GM12865 (cell line): ENCODE data around the gene KLHL25.

ENCODE experiments used
- DNase-seq: peaks from one replicate; pipeline ENCODE4 v3.0.0; 2010; ENCODE audit warnings: low read depth
- H3K4me3 ChIP-seq: 2 replicates; pipeline ENCODE4 v1.5.1; 2011; ENCODE audit warnings: mild to moderate bottlenecking, low read depth, low read length, control low read depth
- TF ChIP-seq, protein P1 (sequence below): IDR thresholded peaks from 2 replicates; pipeline ENCODE4 v1.5.1; 2011; ENCODE audit warnings: low read length, control low read depth, low read depth, inconsistent platforms; ENCODE audit not compliant: insufficient read depth; ENCODE audit errors: missing control alignments

Gene KLHL25

GRCh38 chr15:85764649-85765277 lies 30.0 kb downstream of the KLHL25 start:
- no peak for DNase-seq
- TF ChIP-seq, protein P1, sequence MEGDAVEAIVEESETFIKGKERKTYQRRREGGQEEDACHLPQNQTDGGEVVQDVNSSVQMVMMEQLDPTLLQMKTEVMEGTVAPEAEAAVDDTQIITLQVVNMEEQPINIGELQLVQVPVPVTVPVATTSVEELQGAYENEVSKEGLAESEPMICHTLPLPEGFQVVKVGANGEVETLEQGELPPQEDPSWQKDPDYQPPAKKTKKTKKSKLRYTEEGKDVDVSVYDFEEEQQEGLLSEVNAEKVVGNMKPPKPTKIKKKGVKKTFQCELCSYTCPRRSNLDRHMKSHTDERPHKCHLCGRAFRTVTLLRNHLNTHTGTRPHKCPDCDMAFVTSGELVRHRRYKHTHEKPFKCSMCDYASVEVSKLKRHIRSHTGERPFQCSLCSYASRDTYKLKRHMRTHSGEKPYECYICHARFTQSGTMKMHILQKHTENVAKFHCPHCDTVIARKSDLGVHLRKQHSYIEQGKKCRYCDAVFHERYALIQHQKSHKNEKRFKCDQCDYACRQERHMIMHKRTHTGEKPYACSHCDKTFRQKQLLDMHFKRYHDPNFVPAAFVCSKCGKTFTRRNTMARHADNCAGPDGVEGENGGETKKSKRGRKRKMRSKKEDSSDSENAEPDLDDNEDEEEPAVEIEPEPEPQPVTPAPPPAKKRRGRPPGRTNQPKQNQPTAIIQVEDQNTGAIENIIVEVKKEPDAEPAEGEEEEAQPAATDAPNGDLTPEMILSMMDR: no peak
- no peak overlapping the region for H3K4me3 ChIP-seq

GRCh38 chr15:85763673-85764633 lies 30.8 kb downstream of the KLHL25 start:
- no peak overlapping the region for H3K4me3 ChIP-seq
- no peak for DNase-seq

DNA sequence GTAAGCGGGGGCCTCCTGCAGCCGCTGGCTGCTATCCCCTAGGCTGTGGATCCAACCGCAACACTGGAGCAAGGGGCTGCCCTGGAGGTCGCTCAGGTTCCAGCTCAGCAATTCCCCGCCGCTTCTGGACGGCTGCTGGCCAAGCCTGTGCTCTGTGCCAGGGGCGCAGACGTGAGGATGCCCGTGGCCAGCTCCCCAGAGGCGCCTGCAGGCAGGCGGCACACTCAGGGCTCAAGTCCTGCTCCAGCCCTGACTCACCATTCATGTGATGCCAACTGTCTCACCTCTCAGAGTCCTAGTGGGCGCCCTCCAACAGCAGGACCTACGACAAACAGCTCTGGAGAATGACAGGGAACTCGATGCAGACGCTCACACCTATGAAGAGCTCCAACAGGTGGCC lies 31.6 kb downstream of the KLHL25 start:
- no peak for DNase-seq
- TF ChIP-seq, protein P1: no peak

More at GRCh38 chr15:85763673-85764633, 30.8 kb downstream of the KLHL25 start:
- TF ChIP-seq, protein P1: no peak

DNA sequence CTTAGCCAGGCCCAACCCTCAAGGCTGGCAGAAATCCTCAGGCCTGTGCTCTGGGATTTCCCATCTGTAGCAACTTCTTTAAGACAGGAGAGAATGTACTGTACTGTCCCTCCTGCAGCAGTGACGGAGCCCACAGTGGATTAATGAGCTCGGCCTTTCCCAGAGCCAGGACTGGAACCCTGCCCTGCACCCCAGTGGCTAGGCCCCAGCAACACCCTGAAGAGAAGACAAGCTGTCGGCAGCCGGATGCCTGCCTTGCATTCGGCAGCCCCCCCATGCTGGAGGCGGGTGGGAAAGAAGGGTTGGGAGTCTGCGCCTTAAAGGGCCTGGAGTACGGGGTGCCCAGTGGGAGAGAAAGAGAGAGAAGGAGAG lies 32.0 kb downstream of the KLHL25 start:
- TF ChIP-seq, protein P1: no peak
- DNase-seq: no peak

More for the DNA sequence above, 31.6 kb downstream of the KLHL25 start:
- no peak overlapping the region for H3K4me3 ChIP-seq

DNA sequence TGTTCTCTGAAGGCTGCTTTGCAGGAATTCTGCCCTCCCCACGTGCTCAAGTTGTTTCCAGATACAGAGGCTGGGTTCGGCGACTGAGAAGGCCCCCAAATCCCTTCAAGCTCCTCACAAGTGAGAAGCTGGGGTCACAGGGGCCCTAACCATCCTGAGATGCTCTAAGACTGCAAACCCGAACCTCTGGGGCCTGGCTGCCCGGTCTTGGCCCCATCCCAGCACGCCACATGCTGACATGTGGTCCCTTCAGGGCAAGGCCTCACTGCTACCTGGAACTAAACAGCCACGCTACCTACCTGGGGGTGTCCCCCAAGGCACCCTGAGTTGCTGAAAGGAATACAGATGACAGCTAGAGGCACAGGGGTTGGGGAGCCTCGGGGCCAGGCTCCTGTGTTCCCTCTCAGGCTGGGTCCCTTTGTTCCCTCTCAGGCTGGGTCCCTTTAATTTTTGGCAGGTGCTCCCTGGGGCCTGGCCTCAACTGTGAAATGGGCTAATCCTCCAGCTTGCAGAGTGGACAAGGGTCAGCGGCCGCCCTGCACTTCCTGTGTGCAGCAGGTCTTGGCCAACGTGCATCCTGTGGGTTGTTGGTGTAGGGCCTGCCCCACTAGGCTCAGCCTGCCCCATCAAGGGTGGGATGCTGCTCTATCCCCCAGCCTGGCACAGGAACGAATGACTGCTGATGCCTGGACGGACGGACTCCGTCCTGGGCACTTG lies 32.5 kb downstream of the KLHL25 start:
- TF ChIP-seq, protein P1: no peak
- H3K4me3 ChIP-seq: no peak overlapping the region

More for the DNA sequence above, 32.0 kb downstream of the KLHL25 start:
- H3K4me3 ChIP-seq: no peak overlapping the region

GRCh38 chr15:85761635-85762034 lies 33.1 kb downstream of the KLHL25 start:
- no peak overlapping the region for H3K4me3 ChIP-seq
- TF ChIP-seq, protein P1: no peak
- DNase-seq: no peak

More for the DNA sequence above, 32.5 kb downstream of the KLHL25 start:
- no peak for DNase-seq
